Esophagus squamous epithelium (tissue), 5 donors: ENCODE data around the gene AP2S1. TPM values are rescaled to one million over a fixed set of nuclear protein-coding genes. Genes with fewer than 3 reads are reported as not detected.
A peak's percentile ranks its signal among the peaks of the same experiment; 100 is the strongest.
"Not testable (repeated sequence)": the region's sequence is repeated elsewhere in the genome, so short reads cannot be mapped to it uniquely, and the experiment has no call there.

Experiments
- DNase-seq: peaks from one replicate; lab custom pipeline; 2025; lab: John Stamatoyannopoulos, UW
- H3K27ac ChIP-seq, 4 donors: fragments of 200-600 bp; sonication (generic); one replicate each; pipeline ENCODE4 v1.5.1; 2016 to 2019; ENCODE audit warnings: mild to moderate bottlenecking in 1 of 4
- H3K27me3 ChIP-seq, 4 donors: fragments of 200-600 bp; sonication (generic); 1 replicate in 3 of 4; 2 replicates in 1 of 4; pipeline versions ENCODE4 v1.5.1 to v1.6.0; 2017 to 2021; ENCODE audit warnings: antibody characterized with exemption in 1 of 4
- H3K36me3 ChIP-seq, 3 donors: fragments of 200-600 bp; sonication (generic); one replicate each; pipeline ENCODE4 v1.5.1; 2016 to 2019
- H3K4me1 ChIP-seq, 3 donors: fragments of 200-600 bp; sonication (generic); one replicate each; pipeline ENCODE4 v1.5.1; 2017 to 2019
- H3K4me3 ChIP-seq, 4 donors: fragments of 200-600 bp; sonication (generic); 1 replicate in 3 of 4; 2 replicates in 1 of 4; pipeline ENCODE4 v1.5.1; 2016 to 2019; ENCODE audit warnings: mild to moderate bottlenecking in 2 of 4, moderate library complexity in 1 of 4
- H3K9me3 ChIP-seq, 3 donors: fragments of 200-600 bp; sonication (generic); one replicate each; pipeline ENCODE4 v1.5.1; 2016 to 2019
- CTCF ChIP-seq, 6 experiments: fragments of 450-650 bp in 4 of 6; fragments of 200-600 bp in 2 of 6; sonication (generic) in 2 of 6; IDR thresholded peaks; one replicate each; pipeline ENCODE4 v1.5.1; 2016 to 2019; ENCODE audit warnings: antibody characterized with exemption in 6 of 6, mild to moderate bottlenecking in 4 of 6, moderate library complexity in 4 of 6
- POLR2A ChIP-seq, 4 donors: fragments of 450-650 bp; IDR thresholded peaks; one replicate each; pipeline ENCODE4 v1.6.1; 2017; ENCODE audit warnings: antibody characterized with exemption in 4 of 4, mild to moderate bottlenecking in 4 of 4, moderate library complexity in 3 of 4
- WGBS, 2 donors: methylation state at CpG; one replicate each; pipeline ENCODE4 v1.1.5; 2018; 5-methylcytosine and 5-hydroxymethylcytosine counted together
- intact Hi-C: fragments of 100-400 bp; cut with DNase I; formaldehyde crosslinking; loops from one replicate; pipeline ENCODE4 v1.15.0; 2022
- total RNA-seq, 4 donors: library from RNA; depleted of rRNA; stranded (reverse); fragments of >200 nt; gene quantifications; one replicate each; pipeline ENCODE4 v1.1.0, GENCODE V29; 2016
- donor health status: DM: yes; HTN: yes; CAD: no.

AP2S1 gene
- total RNA-seq, 4 donors from 2014 or later, result 83.0 to 230 (median 133) TPM

- Histone ChIP-seq H3K36me3 (no peaks in the 10 kb centered on the region), H3K27me3 (no peaks in the 10 kb centered on the region), H3K4me1 (peaks cover 0 to 37% (median 4%) of the 10 kb centered on the region in 3 donors), H3K9me3 (no peaks in the 10 kb centered on the region), H3K4me3 (no peak overlapping the region), H3K27ac (no peak overlapping the region)
- 92 to 95% methylated on average over 11 of the region's 11 CpGs for WGBS, 2 donors
- no peak for DNase-seq
- TF ChIP-seq POLR2A (IDR thresholded peaks at IDR 0.05), result no peak
- intact Hi-C loops, result no loop called here
Observed at GRCh38 chr19:46892252-46893179, 41.9 kb upstream of the AP2S1 start.

GRCh38 chr19:46890423-46891170 is 40.0 kb upstream of the AP2S1 start:
- DNase-seq, result no peak
- H3K9me3 ChIP-seq, result no peaks in the 10 kb centered on the region
- intact Hi-C loops, result no loop called here
- H3K27ac ChIP-seq, result peak overlapping the region in 2 of 4 donors; percentile 25 to 42
- 23 to 62% methylated on average over 3 of the region's 3 CpGs for WGBS, 2 donors
- H3K4me3 ChIP-seq, result no peak overlapping the region
- H3K4me1 ChIP-seq, result peaks cover 3 to 46% (median 3%) of the 10 kb centered on the region in 3 donors
- no peaks in the 10 kb centered on the region for H3K27me3 ChIP-seq
- TF ChIP-seq CTCF (IDR thresholded peaks at IDR 0.05) (no peak), POLR2A (IDR thresholded peaks at IDR 0.05) (no peak)
- H3K36me3 ChIP-seq, result no peaks in the 10 kb centered on the region

- H3K4me3 ChIP-seq, result no peak overlapping the region
- H3K27me3 ChIP-seq, result no peaks in the 10 kb centered on the region
- H3K9me3 ChIP-seq, result no peaks in the 10 kb centered on the region
- WGBS, 2 donors, result 92 to 95% methylated on average over 5 of the region's 5 CpGs
- peaks cover 0 to 40% (median 3%) of the 10 kb centered on the region in 3 donors for H3K4me1 ChIP-seq
- TF ChIP-seq CTCF (IDR thresholded peaks at IDR 0.05) (no peak), POLR2A (IDR thresholded peaks at IDR 0.05) (no peak)
- DNase-seq, result no peak
- no peaks in the 10 kb centered on the region for H3K36me3 ChIP-seq
- intact Hi-C loops, result no loop called here
- no peak overlapping the region for H3K27ac ChIP-seq
Observed at GRCh38 chr19:46887240-46887782, 36.7 kb upstream of the AP2S1 start.

- no peak overlapping the region for H3K4me3 ChIP-seq
- no peaks in the 10 kb centered on the region for H3K36me3 ChIP-seq
- H3K27me3 ChIP-seq, result no peaks in the 10 kb centered on the region
- TF ChIP-seq POLR2A (IDR thresholded peaks at IDR 0.05) (no peak), CTCF (IDR thresholded peaks at IDR 0.05) (no peak)
- DNase-seq, result no peak
- 55 to 64% methylated on average over 5 of the region's 5 CpGs for WGBS, 2 donors
- H3K4me1 ChIP-seq, result peaks cover 0 to 41% (median 3%) of the 10 kb centered on the region in 3 donors
- no peaks in the 10 kb centered on the region for H3K9me3 ChIP-seq
- intact Hi-C loops, result no loop called here
- H3K27ac ChIP-seq, result no peak overlapping the region
Observed at GRCh38 chr19:46886546-46887239, 36.0 kb upstream of the AP2S1 start.

- peaks cover 0 to 32% (median 3%) of the 10 kb centered on the region in 3 donors for H3K4me1 ChIP-seq
- 74 to 97% methylated on average over 2 of the region's 2 CpGs for WGBS, 2 donors
- TF ChIP-seq CTCF (IDR thresholded peaks at IDR 0.05) (no peak), POLR2A (IDR thresholded peaks at IDR 0.05) (no peak)
Observed at GRCh38 chr19:46885411-46885810, 34.8 kb upstream of the AP2S1 start.

GRCh38 chr19:46882751-46883150 is 32.1 kb upstream of the AP2S1 start:
- intact Hi-C loops, H3K27me3 ChIP-seq, DNase-seq, H3K9me3 ChIP-seq, H3K36me3 ChIP-seq, H3K27ac ChIP-seq, H3K4me3 ChIP-seq: not testable (repeated sequence)
- H3K4me1 ChIP-seq, result peaks cover 0 to 40% (median 3%) of the 10 kb centered on the region in 3 donors
- 72 to 82% methylated on average over 4 of the region's 4 CpGs for WGBS, 2 donors

More at GRCh38 chr19:46885411-46885810, 34.8 kb upstream of the AP2S1 start:
- no peaks in the 10 kb centered on the region for H3K36me3 ChIP-seq
- H3K27me3 ChIP-seq, result no peaks in the 10 kb centered on the region
- no peak overlapping the region for H3K4me3 ChIP-seq
- no peak overlapping the region for H3K27ac ChIP-seq
- no peaks in the 10 kb centered on the region for H3K9me3 ChIP-seq
- intact Hi-C loops, result no loop called here
- DNase-seq, result no peak
